Stimulated activated CD8-positive, alpha-beta memory T cell treated with anti-CD3 and anti-CD28 coated beads, Interleukin-15, amount 100 ng/mL, for 24 hours (primary cell): ENCODE results near the gene GSTM2.
"Not testable (repeated sequence)": the region's sequence is repeated elsewhere in the genome, so short reads cannot be mapped to it uniquely, and the experiment has no call there.

Experiments used
- DNase-seq: peaks from one replicate; pipeline ENCODE4 v3.0.0-alpha.2; 2020; ENCODE audit warnings: low read depth

The GSTM2 gene

DNA sequence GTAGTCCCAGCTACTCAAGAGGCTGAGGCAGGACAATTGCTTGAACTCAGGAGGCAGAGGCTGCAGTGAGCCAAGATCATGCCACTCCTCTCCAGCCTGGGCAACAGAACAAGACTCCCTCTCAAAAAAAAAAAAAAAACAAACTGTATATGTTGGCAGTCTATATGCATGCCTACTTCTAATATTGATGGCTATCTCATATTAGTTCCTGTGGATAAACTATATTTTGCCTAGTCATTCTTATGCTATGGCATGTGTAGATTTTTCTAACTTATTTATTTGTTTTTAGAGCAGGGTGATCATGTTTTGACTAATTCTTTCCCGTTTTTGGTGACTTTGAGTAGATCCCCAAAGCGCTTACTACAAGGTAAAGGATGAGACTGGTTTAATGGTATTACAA, 10.8 kb downstream of the GSTM2 start:
- not testable (repeated sequence) for DNase-seq

DNA sequence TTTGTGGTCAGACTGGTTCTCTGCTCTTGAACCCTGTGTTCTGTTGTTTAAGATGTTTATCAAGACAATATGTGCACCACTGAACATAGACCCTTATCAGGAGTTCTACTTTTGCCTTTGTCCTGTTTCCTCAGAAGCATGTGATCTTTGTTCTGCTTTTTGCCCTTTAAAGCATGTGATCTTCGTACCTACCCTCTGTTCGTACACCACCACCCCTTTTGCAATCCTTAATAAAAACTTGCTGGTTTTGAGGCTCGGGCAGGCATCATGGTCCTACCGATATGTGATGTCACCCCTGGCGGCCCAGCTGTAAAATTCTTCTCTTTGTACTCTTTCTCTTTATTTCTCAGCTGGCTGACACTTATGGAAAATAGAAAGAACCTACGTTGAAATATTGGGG, 16.9 kb downstream of the GSTM2 start:
- not testable (repeated sequence) for DNase-seq

DNA sequence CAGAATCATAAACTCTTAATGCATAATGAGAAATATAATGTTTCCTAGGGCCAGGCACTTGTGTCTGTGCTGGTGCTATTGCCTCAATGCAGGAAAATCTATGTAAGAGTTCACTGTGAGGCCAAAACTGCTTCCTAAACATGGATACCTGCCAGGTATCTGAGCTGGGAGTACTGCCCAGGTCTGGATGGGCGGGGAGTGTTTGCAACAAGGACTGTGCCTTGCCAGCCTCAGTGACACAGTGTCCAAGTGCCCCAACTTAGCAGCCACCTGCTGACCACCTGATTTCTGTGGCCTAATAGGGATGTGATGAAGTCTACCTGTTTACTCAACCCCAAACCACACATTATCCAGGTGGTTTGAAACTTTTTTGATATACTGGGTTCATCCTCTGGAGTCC, 17.5 kb downstream of the GSTM2 start:
- not testable (repeated sequence) for DNase-seq

DNA sequence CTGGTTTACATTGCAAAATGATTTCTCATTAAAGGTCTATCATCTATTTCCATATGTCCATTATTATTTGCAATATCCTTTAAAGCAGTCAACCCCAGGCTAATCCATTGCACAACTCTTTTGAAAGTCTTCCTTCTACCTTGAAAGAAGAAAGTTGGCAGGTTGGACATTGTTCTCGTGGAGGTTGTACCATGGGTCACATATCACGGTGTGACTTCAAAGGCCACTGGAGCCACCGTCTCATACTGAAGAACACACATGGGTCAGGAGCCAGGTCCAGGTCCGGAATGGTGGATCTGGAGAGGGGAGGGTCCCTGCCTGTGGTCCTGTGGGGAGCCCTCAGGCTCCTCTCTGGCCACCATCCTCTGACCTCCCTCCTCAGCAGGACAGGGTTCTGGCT, 18.0 kb downstream of the GSTM2 start:
- not testable (repeated sequence) for DNase-seq

DNA sequence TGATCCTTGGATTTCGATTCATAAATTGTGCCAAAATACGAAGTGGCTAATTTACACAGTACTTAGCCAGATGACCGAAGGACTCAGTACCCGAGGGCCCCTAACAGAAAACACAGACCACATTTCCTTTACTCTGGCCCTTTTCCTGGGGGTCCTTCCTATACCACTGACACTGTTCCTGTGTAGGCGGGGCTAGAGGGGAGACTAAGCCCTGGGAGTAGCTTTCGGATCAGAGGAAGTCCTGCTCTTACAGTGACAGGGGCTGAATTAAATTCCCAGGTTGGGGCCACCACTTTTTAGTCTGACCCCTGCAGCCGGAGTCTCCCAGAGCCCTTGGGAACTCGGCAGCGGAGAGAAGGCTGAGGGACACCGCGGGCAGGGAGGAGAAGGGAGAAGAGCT, 19.3 kb downstream of the GSTM2 start:
- not testable (repeated sequence) for DNase-seq

DNA sequence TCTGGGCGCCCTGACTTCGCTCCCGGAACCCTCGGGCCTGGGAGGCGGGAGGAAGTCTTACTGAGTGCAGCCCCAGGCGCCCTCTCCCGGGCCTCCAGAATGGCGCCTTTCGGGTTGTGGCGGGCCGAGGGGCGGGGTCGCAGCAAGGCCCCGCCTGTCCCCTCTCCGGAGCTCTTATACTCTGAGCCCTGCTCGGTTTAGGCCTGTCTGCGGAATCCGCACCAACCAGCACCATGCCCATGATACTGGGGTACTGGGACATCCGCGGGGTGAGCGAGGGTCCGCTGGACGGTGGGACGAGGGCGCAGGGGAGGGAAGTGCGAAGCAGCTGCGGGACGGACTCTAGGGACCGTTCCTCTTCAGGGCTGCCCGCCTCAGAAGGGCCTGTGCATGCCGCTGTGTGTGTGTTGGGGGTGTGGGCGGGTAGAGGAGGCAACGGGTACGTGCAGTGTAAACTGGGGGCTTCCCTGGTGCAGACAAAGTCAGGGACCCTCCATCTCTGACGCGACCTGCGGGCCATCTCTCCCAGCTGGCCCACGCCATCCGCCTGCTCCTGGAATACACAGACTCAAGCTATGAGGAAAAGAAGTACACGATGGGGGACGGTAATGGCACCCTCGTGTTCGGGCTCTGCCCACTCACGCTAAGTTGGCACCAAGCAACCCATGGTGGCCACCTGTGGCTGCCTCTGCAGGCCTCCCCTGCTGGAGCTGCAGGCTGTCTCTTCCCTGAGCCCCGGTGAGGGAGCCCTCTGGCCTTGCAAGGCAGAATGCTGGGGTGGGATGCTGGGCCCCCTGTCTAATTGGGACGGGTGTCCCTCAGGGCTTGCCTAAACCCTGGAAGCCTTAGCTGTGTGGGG, 20.0 kb downstream of the GSTM2 start, which contains the start of gene GSTM1:
GSTM1 (plus strand) TSS at position 177 of the 859 bp plus-strand sequence; CDS start at position 234, 57 bp downstream.
- no peak for DNase-seq

DNA sequence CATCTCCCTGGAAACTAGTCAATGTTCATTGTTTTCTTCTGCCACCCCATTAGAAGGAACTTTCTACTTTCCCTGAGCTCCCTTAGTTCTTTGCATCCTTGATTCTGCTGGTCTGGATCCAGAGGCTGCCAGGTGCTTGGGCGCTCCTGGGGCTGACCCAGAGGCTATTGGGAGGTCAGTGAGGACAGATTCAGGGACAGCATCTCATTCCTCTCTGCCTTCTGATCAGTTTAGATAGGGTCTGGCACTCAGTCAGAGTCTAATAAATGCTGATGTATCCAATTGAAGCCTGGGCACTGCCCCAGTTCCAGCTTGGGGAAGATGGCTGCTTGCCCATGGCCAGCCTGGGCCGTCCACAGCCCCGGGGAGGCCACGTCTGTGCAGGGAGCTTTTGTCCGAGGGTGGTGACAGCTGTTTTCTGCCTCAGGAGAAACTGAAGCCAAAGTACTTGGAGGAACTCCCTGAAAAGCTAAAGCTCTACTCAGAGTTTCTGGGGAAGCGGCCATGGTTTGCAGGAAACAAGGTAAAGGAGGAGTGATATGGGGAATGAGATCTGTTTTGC, 22.1 kb downstream of the GSTM2 start:
- no peak for DNase-seq

DNA sequence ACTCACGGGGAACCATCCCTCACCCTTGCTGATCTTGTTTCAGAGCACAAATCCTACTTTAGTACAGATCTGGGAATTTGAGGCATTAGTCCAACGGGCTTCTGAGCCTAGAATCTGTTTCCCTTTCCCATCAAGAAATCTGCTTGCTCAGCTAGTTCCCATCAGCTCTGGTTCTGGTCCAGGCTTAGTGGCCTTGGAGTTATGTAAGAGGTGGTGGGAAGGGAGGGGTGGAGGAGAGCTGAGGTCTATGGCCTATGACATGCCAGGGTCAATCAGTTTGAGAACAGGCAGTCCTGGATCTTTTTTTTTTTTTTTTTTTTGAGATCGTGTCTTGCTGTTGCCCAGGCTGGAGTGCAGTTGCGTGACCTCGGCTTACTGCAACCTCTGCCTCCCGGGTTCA, 23.9 kb downstream of the GSTM2 start:
- DNase-seq: no peak

DNA sequence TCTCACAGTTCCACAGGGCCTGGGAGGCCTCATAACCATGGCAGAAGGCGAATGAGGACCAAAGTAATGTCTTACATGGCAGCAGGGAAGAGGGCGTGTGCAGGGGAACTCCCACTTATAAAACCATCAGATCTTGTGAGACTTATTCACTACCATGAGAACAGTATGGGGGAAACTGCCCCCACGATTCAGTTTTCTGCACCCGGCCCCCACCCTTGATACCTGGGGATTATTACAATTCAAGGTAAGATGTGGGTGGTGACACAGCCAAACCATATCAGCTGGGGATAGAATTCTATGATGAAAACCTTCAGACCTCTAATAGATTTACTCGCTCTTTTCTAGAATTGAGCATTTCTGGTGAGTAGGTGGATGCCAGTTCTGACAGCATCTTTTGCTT, 26.5 kb downstream of the GSTM2 start:
- DNase-seq: not testable (repeated sequence)

DNA sequence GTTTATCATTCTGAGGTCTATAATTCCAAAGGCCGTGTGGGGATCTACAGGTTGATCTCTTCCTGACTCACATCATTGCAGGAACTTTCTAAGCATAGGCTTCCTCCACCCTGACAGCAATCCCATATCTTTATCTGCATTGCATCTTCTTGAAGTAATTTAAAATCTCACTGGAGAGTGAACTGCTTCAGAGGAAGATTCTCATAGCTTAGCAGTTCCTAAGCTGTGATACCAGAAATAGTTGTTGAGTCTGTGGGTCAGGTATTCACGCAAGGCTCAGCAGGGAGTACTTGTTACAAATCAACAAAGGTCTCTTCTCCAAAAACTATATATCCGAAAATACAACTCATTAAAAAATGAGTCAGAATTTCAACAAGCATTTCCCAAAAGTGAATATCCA, 27.3 kb downstream of the GSTM2 start:
- DNase-seq: not testable (repeated sequence)

DNA sequence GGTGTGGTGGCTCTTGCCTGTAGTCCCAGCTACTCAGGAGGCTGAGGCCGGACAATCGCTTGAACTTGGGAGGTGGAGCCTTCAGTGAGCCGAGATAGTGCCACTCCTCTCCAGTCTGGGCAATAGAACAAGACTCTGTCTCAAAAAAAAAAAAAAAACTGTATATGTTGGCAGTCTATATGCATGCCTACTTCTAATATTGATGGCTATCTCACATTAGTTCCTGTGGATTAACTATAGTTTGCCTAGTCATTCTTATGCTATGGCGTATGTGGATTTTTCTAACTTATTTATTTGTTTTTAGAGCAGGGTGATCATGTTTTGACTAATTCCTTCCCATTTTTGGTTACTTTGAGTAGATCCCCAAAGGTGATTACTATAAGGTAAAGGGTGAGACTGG, 29.2 kb downstream of the GSTM2 start:
- no peak for DNase-seq

DNA sequence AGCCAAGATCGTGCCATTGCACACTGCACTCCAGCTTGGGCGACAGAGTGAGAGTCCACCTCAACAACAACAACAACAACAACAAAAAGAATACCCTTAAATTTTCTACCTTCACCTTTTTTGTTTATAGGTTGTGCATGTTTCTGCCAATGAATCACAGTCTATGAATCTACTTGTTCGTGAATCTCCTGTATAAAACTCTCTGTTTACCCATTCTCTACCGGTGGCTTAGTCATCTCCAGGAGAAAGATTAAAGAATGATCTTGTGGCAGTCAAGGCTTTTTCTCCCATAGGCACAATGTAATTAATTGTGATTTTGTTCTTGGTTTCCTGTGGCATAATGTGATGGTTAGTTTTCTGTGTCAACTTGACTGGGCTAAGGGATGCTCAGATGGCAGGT, 30.0 kb downstream of the GSTM2 start:
- not testable (repeated sequence) for DNase-seq

DNA sequence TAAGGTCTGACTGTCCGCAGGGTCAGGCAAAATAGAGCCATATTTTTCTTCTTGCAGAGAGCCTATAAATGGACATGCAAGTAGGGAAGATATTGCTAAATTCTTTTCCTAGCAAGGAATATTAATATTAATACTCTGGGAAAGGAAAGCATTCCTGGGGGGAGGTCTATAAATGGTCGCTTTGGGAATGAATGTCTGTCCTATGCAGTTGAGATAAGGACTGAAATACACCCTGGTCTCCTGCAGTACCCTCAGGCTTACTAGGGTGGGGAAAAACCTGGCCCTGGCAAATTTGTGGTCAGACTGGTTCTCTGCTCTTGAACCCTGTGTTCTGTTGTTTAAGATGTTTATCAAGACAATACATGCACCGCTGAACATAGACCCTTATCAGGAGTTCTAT, 35.1 kb downstream of the GSTM2 start:
- DNase-seq: not testable (repeated sequence)

DNA sequence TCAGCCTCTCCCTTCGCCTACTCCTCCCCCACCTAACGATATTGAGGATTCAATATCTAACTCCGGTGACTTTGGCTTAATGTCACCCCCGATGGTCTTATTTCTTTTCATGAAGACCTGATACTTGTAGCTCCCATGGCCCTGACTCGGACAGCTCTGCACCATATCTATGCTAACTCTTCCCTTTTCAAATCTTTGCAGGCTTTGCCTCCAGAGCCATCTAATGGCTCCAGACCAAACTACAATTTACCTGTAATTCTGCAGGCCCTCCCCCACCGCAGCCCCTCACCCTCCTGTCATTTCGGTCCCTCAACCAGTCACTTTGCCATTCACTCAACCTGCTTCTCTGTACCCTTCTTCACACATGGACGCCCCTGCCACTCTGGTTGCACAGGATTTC, 36.3 kb downstream of the GSTM2 start:
- DNase-seq: no peak

DNA sequence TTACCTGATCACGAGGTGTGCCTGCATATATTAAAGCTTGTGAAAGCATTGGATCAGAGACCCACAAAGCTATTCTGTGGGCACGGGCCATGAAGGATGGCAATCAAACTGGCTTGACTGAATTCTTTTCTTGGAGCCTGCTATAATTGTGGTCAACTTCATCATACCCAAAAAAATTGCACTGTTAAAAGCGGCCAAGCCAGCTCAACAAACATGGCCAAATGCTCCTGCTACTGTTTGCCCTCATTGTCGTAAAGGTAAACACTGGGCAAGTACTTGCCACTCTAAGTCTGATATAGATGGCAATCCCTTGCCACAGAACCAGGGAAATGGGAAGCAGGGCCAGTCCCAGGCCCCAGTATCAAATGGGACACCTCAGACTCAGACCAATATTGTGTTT, 37.6 kb downstream of the GSTM2 start:
- DNase-seq: no peak

DNA sequence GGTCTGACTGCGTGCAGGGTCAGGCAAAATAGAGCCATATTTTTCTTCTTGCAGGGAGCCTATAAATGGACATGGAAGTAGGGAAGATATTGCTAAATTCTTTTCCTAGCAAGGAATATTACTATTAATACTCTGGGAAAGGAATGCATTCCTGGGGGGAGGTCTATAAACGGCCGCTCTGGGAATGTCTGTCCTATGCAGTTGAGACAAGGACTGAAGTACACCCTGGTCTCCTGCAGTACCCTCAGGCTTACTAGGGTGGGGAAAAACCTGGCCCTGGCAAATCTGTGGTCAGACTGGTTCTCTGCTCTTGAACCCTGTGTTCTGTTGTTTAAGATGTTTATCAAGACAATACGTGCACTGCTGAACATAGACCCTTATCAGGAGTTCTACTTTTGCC, 41.1 kb downstream of the GSTM2 start:
- not testable (repeated sequence) for DNase-seq

DNA sequence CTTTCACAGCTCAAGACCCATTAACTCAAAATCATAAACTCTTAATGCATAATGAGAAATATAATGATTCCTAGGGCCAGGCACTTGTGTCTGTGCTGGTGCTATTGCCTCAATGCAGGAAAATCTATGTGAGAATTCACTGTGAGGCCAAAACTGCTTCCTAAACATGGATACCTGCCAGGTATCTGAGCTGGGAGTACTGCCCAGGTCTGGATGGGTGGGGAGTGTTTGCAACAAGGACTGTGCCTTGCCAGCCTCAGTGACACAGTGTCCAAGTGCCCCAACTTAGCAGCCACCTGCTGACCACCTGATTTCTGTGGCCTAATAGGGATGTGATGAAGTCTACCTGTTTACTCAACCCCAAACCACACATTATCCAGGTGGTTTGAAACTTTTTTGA, 42.0 kb downstream of the GSTM2 start:
- not testable (repeated sequence) for DNase-seq

DNA sequence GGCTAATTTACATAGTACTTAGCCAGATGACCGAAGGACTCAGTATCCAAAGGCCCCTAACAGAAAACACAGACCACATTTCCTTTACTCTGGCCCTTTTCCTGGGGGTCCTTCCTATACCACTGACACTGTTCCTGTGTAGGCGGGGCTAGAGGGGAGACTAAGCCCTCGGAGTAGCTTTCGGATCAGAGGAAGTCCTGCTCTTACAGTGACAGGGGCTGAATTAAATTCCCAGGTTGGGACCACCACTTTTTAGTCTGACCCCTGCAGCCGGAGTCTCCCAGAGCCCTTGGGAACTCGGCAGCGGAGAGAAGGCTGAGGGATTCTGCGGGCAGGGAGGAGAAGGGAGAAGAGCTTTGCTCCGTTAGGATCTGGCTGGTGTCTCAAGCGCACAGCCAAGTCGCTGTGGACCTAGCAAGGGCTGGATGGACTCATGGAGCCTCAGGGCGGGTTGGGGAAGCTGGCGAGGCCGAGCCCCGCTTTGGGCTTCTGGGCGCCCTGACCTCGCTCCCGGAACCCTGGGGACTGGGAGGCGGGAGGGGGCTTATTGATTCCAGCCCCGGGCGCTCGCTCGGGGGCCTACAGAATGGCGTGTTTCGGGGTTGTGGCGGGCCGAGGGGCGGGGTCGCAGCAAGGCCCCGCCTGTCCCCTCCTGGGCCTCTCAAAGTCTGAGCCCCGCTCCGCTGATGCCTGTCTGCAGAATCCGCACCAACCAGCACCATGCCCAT, 43.9 kb downstream of the GSTM2 start, which contains the start of gene GSTM5:
GSTM5 (plus strand) TSS at position 659 of the 728 bp plus-strand sequence; CDS start at position 721, 62 bp downstream.
- not testable (repeated sequence) for DNase-seq

DNA sequence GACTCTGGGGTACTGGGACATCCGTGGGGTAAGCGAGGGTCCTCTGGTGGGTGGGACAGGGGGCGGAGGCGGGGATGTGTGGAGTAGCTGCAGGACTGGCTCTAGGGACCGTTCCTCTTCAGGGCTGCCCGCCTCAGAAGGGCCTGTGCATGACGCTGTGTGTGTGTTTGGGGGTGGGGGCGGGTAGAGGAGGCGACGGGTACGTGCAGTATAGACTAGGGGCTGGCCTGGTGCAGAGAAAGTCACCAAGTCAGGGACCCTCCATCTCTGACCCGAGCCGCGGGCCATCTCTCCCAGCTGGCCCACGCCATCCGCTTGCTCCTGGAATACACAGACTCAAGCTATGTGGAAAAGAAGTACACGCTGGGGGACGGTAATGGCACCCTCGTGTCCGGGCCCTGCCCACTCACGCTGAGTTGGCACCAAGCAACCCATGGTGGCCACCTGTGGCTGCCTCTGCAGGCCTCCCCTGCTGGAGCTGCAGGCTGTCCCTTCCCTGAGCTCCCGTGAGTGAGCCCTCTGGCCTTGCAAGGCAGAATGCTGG, 44.5 kb downstream of the GSTM2 start:
- DNase-seq: no peak

DNA sequence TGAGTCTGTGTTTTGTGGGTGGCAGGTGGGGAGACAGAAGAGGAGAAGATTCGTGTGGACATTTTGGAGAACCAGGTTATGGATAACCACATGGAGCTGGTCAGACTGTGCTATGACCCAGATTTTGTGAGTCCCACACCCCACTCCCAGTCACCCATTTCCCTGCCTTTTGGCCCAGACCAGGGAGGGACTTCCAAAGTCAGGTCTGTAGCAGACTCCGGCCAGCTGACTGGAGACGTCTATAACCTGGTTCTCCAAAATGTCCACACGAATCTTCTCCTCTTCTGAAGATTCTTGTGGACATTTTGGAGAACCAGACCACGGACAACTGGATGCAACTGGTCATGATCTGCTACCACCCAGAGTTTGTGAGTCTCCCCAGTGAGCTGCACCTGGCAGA, 45.8 kb downstream of the GSTM2 start:
- DNase-seq: no peak

DNA sequence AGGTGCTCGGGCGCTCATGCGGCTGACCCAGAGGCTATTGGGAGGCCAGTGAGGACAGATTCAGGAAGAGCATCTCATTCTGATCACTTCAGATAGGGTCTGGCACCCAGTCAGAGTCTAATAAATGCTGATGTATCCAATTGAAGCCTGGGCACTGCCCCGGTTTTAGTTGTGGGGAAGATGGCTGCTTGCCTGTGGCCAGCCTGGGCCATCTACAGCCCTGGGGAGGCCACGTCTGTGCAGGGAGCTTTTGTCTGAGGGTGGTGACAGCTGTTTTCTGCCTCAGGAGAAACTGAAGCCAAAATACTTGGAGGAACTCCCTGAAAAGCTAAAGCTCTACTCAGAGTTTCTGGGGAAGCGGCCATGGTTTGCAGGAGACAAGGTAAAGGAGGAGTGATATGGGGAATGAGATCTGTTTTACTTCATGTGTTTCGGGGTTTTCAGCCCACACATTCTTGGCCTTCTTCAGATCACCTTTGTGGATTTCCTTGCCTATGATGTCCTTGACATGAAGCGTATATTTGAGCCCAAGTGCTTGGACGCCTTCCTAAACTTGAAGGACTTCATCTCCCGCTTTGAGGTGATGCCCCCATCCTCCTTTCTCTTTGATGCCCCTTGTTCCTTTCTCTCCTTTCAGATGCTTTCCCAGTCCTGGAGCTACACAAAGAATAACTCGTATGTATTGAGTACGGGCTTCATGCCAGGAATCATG, 47.0 kb downstream of the GSTM2 start:
- no peak for DNase-seq

DNA sequence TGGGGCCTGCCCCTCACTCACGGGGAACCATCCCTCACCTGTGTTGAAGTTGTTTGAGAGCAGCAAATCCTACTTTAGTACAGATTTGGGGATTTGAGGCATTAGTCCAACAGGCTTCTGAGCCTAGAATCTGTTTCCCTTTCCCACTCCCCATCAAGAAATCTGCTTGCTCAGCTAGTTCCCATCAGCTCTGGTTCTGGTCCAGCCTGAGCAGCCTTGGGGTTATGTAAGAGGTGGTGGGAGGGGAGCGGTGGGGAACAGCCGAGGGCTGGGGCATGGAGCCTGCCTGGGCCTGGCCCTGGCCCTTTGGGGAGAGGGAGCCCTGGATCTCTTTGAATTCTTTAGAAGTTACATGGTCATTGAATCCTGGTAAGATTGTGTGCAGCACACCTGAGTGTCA, 48.3 kb downstream of the GSTM2 start:
- no peak for DNase-seq
